ENCODE data around the gene BICD2. TPM values are rescaled to one million over a fixed set of nuclear protein-coding genes. Genes with fewer than 3 reads are reported as not detected.

Gene BICD2
- polyA plus RNA-seq, 3 donors = 13.8 to 29.4 (median 25.6) TPM

DNA sequence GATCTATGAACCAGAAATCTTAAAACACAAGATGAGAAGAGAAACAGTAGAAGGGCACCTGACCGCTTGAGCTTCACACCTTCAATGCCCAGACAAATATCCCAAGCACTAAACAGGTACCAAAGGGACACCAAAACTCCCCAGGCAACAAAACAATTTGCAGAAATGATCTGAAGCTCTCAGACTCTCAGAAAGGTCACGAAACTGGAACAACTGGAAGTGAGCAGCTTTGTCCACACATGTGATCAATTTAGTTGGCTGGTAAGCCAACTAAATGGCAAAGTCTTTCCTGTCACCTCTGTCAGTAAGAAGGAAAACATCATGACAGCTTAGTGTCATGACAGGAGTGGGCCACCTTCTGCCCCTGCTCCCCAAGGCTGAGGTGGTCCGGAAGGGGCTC lies 98.8 kb downstream of the BICD2 start:
- Mint-ChIP-seq H3K9me3 (peaks cover 0 to 2% (median 0%) of the 10 kb centered on the region in 7 donors), H3K27me3 (ENCODE audit: low read depth in 3 of 3) (no peaks in the 10 kb centered on the region), H3K4me3 (no peak overlapping the region), H3K4me1 (peaks cover 28% of the 10 kb centered on the region), H3K36me3 (peaks cover 26 to 34% of the 10 kb centered on the region in 2 donors), H3K27ac (peak overlapping the region in 2 of 7 donors; percentile 52 to 66)
- H3K27me3 ChIP-seq (ENCODE audit: control insufficient read depth in 2 of 2, insufficient read depth in 2 of 2, low read length in 2 of 2) = no peaks in the 10 kb centered on the region
- TF ChIP-seq, protein P1, sequence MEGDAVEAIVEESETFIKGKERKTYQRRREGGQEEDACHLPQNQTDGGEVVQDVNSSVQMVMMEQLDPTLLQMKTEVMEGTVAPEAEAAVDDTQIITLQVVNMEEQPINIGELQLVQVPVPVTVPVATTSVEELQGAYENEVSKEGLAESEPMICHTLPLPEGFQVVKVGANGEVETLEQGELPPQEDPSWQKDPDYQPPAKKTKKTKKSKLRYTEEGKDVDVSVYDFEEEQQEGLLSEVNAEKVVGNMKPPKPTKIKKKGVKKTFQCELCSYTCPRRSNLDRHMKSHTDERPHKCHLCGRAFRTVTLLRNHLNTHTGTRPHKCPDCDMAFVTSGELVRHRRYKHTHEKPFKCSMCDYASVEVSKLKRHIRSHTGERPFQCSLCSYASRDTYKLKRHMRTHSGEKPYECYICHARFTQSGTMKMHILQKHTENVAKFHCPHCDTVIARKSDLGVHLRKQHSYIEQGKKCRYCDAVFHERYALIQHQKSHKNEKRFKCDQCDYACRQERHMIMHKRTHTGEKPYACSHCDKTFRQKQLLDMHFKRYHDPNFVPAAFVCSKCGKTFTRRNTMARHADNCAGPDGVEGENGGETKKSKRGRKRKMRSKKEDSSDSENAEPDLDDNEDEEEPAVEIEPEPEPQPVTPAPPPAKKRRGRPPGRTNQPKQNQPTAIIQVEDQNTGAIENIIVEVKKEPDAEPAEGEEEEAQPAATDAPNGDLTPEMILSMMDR (IDR thresholded peaks at IDR 0.05) = no peak
- H2AFZ ChIP-seq (ENCODE audit: insufficient read depth, low read depth, low read length, poor library complexity, severe bottlenecking) = no peak overlapping the region
- H3K79me2 ChIP-seq (ENCODE audit: insufficient read depth, low read length) = peaks cover 96% of the 10 kb centered on the region
- H3K4me2 ChIP-seq (replicated peaks; ENCODE audit: extremely low read depth, low read length, poor library complexity, severe bottlenecking) = no peak overlapping the region
- H3K9ac ChIP-seq (ENCODE audit: insufficient read depth, low read length, poor library complexity, severe bottlenecking) = no peak overlapping the region
- peaks cover 8 to 49% of the 10 kb centered on the region in 2 donors for H3K36me3 ChIP-seq (replicated peaks in 1 of 2; ENCODE audit: control insufficient read depth in 1 of 2, insufficient read depth in 2 of 2, low read length in 2 of 2)
- peaks cover 10 to 16% of the 10 kb centered on the region in 2 donors for H3K4me1 ChIP-seq (ENCODE audit: control insufficient read depth in 1 of 2, insufficient read depth in 2 of 2, low read length in 2 of 2)
- DNase-seq = no peak
- no peak overlapping the region for H3K27ac ChIP-seq (ENCODE audit: low read depth in 1 of 2, low read length in 2 of 2)
- intact Hi-C loops (cut with micrococcal nuclease) = no loop called here
- H3K4me3 ChIP-seq (replicated peaks in 1 of 3; ENCODE audit: low read depth in 2 of 3, low read length in 3 of 3) = no peak overlapping the region
- H3K9me3 ChIP-seq (replicated peaks in 1 of 2; ENCODE audit: control insufficient read depth in 1 of 2, insufficient read depth in 1 of 2, low read length in 2 of 2) = no peaks in the 10 kb centered on the region
- H4K20me1 ChIP-seq (ENCODE audit: insufficient read depth, low read length) = peaks cover 37% of the 10 kb centered on the region
- 96% methylated on average over 3 of the region's 3 CpGs for WGBS (ENCODE audit: insufficient coverage)

DNA sequence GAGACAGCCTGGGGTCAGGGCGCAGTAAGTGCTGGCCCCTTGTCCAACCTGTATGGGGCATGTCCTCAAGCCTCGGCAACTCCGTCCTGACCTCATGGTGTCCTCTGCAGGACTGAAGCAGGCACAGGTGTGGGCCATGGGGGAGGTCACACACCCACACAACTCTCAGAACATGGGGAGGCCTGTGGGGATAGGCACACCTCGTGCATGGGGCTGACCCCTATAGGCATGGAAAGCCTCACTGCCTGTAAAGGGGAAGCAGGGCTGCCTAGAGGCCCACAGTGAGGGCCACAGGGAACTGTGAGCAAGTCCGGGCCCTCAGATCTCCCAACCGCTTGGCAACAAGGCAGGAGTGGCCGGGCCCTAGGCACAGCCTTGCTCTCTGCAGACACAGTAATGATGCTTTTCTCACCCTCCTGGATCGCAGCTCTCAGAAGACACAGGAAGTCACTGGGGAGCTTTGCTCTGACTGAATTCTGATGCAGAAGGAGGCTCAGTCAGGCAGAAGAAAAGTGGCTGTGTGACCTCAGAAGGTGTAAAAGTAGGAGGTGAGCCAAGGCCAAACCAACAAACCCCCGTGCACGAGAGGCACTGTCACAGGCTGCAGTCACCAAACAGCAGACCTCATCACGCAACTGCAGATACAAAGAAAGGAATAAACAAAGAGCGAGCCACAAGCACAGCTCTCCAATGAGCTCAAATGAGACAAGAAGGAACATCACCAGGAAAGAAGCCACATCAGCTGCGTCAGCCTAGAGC lies 100.1 kb downstream of the BICD2 start:
- 95% methylated on average over 10 of the region's 13 CpGs for WGBS (ENCODE audit: insufficient coverage)
- peak overlapping the region in 3 of 7 donors; percentile 7 to 44 (median 9) for H3K27ac Mint-ChIP-seq
- H3K27me3 Mint-ChIP-seq (ENCODE audit: low read depth in 3 of 3) = no peaks in the 10 kb centered on the region
- H3K4me1 ChIP-seq (ENCODE audit: control insufficient read depth in 1 of 2, insufficient read depth in 2 of 2, low read length in 2 of 2) = peaks cover 9 to 12% of the 10 kb centered on the region in 2 donors
- H3K27me3 ChIP-seq (ENCODE audit: control insufficient read depth in 2 of 2, insufficient read depth in 2 of 2, low read length in 2 of 2) = no peaks in the 10 kb centered on the region
- no peak overlapping the region for H3K4me3 Mint-ChIP-seq
- no peaks in the 10 kb centered on the region for H3K9me3 ChIP-seq (replicated peaks in 1 of 2; ENCODE audit: control insufficient read depth in 1 of 2, insufficient read depth in 1 of 2, low read length in 2 of 2)
- DNase-seq = no peak
- peak overlapping the region; percentile 23 for H3K9ac ChIP-seq (ENCODE audit: insufficient read depth, low read length, poor library complexity, severe bottlenecking)
- no peak overlapping the region for H3K27ac ChIP-seq (ENCODE audit: low read depth in 1 of 2, low read length in 2 of 2)
- no peak overlapping the region for H3K4me2 ChIP-seq (replicated peaks; ENCODE audit: extremely low read depth, low read length, poor library complexity, severe bottlenecking)
- peaks cover 0 to 2% (median 0%) of the 10 kb centered on the region in 7 donors for H3K9me3 Mint-ChIP-seq
- peaks cover 49% of the 10 kb centered on the region for H4K20me1 ChIP-seq (ENCODE audit: insufficient read depth, low read length)
- H3K4me3 ChIP-seq (replicated peaks in 1 of 3; ENCODE audit: low read depth in 2 of 3, low read length in 3 of 3) = no peak overlapping the region
- peaks cover 8 to 49% of the 10 kb centered on the region in 2 donors for H3K36me3 ChIP-seq (replicated peaks in 1 of 2; ENCODE audit: control insufficient read depth in 1 of 2, insufficient read depth in 2 of 2, low read length in 2 of 2)
- intact Hi-C loops (cut with micrococcal nuclease) = no loop called here
- H2AFZ ChIP-seq (ENCODE audit: insufficient read depth, low read depth, low read length, poor library complexity, severe bottlenecking) = no peak overlapping the region
- H3K36me3 Mint-ChIP-seq = peaks cover 30 to 34% of the 10 kb centered on the region in 2 donors
- peaks cover 97% of the 10 kb centered on the region for H3K79me2 ChIP-seq (ENCODE audit: insufficient read depth, low read length)
- peaks cover 27% of the 10 kb centered on the region for H3K4me1 Mint-ChIP-seq
- TF ChIP-seq, protein P1 (IDR thresholded peaks at IDR 0.05) = no peak
